Renal cortex interstitium (tissue), 11 donors: ENCODE measurements around the gene KRTAP1-5. TPM values are rescaled to one million over a fixed set of nuclear protein-coding genes. Genes with fewer than 3 reads are reported as not detected.
A peak's percentile ranks its signal among the peaks of the same experiment; 100 is the strongest.
"Not testable (repeated sequence)": the region's sequence is repeated elsewhere in the genome, so short reads cannot be mapped to it uniquely, and the experiment has no call there.

Experiments used
- DNase-seq, 11 donors: peaks; one replicate each; pipeline ENCODE4 v3.0.0-alpha.2; 2013; ENCODE audit warnings: low read depth in 9 of 11, low spot score in 4 of 11; ENCODE audit errors: extremely low read depth in 1 of 11
- polyA plus RNA-seq, 3 donors: library from polyadenylated mRNA; unstranded; fragments of 120-200 nt; gene quantifications; one replicate each; pipeline ENCODE4 v1.2.1, GENCODE V29; 2013; ENCODE audit not compliant: insufficient read length in 3 of 3

The KRTAP1-5 gene
- polyA plus RNA-seq, 3 donors, result not detected

DNA sequence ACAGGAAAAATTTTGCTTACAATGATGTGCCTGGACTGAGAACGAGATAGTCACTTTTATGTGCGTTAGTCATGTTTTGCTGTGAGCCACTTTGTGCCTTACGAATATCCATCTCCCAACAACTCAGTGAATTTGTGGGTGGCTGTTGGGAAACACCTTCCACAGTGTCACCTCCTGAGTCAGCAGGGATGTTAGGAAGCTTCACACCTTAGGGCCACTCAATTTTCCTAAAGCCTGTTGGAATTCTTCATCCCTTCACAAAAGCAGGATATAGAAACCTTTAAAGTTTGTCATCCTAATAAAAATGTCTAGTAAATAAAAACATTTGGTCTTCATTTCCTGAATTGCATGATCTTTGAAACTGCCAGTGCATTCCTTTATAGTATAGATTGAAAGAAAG lies 13.8 kb downstream of the KRTAP1-5 start:
- DNase-seq, result no peak

DNA sequence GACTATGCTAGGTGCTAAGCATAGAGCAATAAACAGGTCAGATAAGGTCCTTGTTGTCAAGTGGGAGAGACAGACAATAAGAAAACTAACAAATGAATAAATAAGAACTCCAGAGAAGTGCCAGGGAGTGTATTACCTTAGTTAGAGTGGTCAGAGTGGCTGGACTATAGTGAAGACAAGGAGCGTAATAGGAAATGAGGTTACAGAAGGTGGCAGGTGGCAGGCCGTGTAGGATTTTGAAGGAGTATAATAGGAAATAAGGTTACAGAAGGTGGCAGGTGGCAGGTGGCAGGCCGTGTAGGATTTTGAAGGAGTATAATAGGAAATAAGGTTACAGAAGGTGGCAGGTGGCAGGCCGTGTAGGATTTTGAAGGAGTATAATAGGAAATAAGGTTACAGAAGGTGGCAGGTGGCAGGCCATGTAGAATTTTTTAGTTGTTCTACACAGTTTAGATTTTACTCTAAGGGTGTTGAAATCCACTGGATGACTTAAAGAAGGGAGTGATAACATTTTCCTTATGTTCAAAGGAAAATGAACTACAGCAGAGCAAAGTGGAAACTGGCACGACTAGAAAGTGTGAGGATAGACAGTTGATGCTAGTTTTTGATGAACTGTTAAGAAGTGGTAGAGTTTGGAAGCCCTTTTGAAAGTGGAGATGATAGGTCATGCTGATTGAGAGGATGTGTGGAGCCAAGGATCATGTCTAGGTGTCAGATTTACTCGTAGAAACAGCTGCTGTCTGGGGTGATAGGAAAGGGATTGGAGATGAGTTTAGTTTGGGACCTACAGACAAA lies 14.5 kb downstream of the KRTAP1-5 start:
- DNase-seq, result no peak

DNA sequence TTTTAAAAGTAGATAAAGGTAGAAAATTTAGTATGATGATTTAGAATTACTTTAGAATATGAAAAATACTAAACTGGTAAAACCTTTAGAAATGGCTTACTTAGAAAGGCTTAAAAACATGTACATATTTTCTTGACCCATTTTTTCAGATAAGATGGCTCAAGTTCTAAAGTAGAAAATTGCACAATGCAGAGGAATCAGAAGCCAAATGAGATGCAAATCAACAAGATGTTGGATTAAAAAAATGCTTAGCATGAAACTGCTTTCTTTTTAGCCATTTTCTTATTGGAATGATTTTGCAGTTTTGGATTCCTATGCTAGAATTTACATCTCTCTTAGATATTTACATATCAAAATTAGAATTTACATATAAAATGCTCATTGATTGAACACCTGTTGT lies 16.6 kb downstream of the KRTAP1-5 start:
- no peak for DNase-seq

DNA sequence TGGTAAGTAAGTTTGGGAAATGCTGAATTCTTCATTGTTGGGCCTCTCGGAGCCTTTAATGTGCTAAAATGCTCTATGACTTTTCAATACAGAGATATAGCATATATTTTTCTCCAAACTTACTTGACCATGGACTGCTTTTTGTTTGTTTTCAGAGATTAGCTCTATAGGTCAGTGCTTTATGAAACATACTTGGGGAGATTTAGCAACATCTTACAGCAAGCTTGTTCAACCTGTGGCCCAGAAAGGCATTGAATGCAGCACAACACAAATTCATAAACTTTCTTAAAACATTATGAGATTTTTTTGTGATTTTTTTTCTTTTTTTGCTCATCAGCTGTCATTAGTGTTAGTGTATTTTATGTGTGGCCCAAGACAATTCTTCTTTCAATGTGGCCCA lies 17.1 kb downstream of the KRTAP1-5 start:
- DNase-seq, result no peak

DNA sequence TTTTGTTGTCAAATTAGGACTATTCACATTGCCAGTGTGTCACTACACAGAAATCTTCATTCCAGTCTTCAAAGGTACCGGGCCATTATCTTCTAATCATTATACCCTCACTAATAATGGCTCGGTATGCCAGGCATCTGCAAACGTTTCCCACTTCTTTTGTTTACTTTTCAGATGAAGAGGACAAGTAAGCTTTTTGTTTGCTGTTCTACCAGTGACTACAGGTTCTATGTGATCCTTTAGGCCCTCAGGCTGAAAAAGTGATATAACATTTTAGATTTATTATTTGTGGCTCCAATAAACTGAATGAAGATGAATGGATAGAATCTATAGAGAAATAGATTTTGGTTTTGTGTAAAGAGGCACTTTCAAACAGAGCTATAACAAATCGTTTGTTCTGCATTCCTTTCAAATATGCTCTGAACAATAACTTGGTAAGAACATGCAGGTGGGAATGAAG lies 17.7 kb downstream of the KRTAP1-5 start:
- no peak for DNase-seq

DNA sequence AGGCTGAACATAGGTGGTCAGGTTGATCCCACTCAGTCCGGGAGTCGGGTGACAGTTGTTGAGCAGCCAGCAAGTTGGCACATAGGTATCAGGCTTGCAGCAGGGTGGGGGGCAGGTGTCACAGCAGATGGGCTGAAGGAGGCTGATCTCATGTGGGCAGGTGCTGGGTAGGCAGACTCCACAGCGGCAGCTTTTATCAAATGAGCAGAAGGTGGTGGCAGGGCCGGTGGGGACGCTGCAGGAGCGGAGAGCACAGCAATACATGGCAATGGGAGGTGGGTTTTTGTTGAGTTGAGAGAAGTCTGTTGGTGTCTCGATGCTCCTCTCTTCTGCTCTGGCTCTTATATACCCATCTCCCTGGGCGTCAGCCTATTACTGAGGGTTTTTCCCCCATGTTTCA lies 18.2 kb downstream of the KRTAP1-5 start, which contains the start of gene KRTAP3-1:
Gene KRTAP3-1, minus strand, starts transcription at position 318 of the 400 bp plus-strand sequence. Its CDS starts 54 bp downstream, at position 264.
- DNase-seq, result no peak

DNA sequence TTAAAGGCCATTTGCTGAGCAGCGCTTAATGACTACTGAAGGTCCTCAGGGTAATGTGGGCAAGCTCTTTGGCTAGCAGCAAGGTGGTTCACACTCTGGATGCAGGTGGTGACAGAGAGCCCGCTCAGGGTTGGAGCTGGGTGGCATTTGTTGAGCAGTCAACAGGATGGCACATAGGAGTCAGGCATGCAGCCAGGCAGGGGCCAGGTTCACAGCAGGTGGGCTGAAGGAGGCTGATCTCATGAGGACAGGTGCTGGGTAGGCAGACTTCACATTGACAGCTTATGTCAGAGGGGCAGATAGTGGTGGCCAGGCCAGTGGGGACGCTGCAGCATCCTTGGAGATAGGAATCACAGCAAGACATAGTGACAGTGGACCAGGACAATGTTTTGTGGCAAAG lies 22.6 kb downstream of the KRTAP1-5 start:
- no peak for DNase-seq

DNA sequence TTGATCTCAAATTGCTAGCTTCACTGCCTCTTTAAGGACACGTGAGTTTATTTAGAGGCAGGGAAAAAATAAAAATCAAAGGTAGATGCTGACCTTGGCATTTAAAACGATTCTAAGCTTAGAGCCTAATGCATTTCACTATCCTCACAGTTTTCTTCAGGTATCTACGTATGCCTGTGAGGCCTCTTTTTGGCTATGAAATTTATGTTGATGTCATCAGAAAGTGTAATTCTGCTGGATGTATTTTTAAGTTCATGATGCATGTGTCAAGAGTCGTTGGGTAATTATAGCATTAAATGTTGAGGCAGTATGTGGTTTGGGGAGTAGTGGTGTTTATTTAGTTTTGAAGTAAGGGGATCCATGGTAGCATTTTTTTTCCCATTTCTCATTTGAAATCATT lies 23.1 kb downstream of the KRTAP1-5 start:
- no peak for DNase-seq

DNA sequence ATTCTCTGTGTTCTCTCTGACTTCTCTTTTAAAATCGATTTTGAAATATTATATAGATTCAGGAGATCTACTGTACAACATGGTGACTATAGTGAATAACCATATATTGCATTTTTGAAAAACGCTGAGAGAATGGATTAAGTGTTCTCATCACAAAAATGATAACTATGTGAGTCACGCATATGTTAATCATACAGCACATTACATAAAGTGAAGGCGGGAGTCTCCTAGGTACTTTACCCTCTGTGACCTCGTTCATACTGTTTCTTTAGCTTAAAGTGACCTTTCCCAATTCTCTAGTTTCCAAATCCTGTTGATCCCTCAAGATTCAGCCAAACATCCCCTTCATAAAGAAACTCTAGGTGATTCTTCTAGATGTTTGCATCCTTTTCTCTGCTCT lies 24.2 kb downstream of the KRTAP1-5 start:
- no peak for DNase-seq

DNA sequence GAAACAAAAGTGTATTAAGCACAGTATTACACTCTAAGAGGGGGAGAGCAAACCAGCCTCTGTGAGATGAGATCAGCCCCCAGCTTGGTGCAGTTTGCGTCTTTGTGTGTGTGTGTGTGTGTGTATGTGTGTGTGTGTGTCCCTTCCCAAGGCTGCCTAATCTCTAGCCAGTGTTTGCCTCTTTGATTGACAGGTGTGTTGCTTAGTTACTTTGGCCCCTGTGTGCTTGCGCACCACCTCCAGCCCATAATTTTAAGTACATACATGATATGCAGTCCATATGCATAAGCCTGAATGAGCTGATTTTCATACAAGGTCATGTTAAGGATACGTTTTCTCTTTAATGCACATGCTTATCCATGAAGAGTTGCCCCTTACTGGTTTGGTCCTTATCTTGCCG lies 25.2 kb downstream of the KRTAP1-5 start:
- no peak for DNase-seq

DNA sequence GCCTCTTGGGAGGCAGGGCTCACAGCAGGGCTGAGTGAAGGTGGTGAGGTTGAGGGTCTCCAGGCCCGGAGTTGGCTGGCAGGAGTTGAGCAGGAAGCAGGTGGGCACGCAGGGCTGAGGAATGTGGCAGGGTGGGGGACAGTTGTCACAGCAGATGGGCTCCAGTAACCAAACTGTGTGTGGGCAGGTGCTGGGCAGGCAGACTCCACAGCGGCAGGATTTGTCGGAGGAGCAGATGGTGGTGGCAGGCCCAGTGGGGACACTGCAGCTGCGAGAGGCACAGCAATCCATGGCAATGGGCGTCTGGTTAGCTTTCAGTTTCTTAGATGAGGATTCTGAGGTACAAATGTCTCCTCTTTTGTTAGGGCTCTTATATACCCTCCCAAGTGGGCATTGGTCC lies 27.4 kb downstream of the KRTAP1-5 start, which contains the start of gene KRTAP3-2:
Gene KRTAP3-2, minus strand, starts transcription at position 344 of the 400 bp plus-strand sequence. Its CDS starts 53 bp downstream, at position 291.
- DNase-seq, result not testable (repeated sequence)

DNA sequence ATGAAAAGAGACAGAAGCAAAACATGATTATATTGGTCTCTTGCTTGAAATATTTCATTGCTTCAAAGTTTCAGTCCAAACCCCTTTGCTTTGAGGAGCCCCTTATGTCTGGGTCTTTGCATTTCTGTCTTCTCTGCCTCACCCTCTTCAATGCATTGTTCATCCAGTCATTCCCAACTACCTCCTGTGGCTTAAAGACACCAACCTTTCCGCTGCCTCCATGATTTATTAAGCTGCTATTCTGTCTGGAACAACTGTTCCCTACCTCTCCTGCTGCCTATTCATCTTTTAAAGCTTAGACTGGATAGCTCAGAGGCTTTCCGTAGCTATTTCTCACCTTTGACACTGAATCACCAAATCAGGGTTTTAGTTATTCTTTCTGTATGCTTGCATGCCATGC lies 29.6 kb downstream of the KRTAP1-5 start:
- DNase-seq, result no peak

DNA sequence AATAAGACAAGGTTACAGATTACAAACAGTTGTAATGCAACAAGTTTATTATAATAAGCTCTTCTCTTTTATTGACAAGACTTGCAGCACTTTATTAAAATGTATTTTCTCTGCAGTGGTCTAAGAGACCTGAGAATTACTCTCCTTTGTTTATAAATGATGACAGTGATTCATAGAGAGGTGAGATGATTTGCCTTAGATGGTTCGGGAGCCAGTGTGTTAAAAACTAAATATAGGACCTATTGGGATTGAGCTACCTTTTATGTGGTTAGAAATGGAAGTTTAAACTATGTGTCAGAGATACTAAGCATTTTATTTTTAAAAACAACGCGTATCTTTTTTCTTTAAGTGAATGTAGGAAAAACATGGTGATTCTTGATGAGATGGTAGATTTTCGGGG lies 30.2 kb downstream of the KRTAP1-5 start:
- DNase-seq, result no peak

DNA sequence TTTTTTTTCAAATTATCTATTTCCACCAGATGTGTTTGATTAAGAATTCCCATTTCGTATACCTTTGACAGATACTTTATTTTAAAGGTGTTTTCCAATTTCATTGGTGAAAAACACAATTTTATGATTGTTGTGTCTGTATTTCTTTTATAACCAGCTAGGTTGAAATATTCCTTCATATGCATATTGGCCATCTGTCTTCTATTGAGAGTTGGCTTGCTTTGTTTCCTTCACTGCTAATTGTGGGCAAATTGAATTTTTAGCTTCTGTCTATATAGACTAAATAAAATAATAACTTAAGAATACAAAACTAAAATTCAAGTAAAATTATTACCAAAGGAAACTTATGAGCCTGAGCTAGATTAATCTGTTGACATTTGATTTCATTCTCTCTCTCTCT lies 31.9 kb downstream of the KRTAP1-5 start:
- no peak for DNase-seq

DNA sequence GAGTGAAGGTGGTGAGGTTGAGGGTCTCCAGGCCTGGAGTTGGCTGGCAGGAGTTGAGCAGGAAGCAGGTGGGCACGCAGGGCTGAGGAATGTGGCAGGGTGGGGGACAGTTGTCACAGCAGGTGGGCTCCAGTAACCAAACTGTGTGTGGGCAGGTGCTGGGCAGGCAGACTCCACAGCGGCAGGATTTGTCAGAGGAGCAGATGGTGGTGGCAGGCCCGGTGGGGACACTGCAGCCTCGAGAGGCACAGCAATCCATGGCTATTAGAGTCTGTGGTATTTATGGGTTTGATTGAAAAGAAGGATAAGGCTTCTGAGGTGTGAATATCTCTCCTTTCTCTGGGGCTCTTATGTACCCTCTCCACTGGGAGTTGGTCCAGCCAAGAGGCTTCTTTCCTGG lies 33.2 kb downstream of the KRTAP1-5 start, which contains the start of gene KRTAP3-3:
Gene KRTAP3-3, minus strand, starts transcription at position 326 of the 400 bp plus-strand sequence. Its CDS starts 67 bp downstream, at position 259.
- DNase-seq, result no peak

DNA sequence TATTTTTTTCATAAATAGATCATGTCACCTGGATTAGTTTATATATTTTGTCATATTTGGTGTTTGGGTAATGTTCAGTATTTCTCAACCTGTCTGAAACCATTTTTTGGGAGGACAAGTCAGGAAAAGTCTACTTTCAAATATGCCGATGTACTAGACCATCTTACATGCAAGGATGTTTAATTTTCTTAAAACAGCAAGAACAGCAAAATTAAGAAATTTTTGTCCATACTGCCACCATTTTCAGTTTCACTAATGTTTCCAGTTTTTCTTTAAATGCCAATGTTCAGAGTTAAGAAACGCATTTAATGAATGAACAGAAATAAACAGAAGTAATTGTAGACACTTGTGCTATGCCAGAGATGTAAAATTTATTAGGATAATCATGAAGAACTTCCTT lies 33.9 kb downstream of the KRTAP1-5 start:
- no peak for DNase-seq

DNA sequence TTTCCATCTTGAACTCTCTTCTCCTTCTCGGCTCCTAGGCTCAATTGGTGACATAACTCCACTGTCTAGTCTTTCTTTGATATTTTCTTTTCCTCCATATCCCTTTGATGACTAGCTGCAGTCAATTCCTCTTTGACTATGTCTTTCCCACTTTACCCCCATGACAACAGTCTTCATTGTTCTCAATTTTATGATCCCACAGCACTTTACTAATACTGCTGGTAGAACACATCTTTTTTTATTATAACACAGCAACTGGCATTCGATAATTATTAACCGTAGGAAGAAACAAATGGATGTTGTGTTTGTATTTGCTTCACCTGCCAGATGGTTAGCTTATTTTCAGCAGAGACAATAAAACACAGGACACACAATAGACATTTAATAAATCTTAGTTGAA lies 34.3 kb downstream of the KRTAP1-5 start:
- no peak for DNase-seq

DNA sequence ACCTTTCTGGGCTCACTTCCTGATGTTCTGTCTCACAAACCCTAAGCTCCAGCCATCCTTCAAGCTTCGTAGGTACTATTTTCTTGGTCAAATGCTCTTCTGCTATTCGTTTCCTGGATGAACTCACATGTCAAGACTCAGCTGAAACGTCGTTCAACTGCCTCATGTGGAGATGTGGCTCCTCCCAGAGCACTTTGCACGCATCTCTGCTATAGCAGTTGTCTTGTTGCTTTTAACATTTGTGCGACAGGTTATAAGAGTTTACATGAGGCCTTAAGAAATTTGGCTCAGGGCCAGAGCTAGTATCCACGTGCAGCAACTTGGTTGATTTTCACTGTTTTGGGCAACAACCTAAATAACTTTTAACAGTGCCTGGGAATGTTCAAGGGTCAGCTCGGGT lies 40.1 kb downstream of the KRTAP1-5 start:
- DNase-seq, result no peak

DNA sequence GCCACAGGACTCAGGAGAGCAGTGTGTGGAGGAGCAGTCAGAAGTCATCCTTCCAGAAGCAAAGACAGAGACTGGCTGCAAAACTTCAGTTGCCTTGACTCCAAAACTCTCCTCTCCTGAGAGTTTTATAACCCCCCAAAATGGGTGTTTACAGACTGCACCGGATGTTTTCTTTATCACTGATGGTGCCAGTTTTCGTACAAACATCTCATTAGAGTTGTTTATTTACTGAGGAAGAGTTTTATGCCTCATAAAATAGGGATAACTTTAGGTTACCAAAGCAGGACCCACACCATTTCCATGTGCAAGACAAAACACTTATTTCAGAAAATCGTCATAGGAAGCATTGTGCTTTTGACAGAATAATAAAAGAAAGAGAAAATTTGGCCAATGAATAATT lies 42.8 kb downstream of the KRTAP1-5 start, which contains the start of gene KRT40:
Gene KRT40, minus strand, starts transcription at position 101 of the 400 bp plus-strand sequence. Its CDS starts 53 bp downstream, at position 48.
- DNase-seq, result no peak

DNA sequence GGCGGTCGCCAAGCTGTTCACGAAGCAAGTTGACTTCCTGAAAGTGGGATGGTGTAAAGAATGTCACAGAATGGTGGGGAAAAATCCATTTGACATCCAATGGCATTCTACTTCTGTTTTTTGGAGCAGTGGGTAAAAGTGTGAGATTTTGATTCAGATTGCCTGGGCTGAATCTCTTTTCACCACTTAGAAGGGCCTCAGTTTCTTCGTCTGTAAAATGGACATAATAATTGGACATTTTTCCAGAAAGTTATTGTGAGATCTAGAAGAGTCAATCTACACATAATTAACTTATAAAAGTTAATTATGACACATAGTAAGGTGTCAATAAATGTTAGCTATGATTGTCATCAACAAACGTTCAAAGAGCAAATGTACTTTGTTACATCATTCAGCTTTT lies 45.9 kb downstream of the KRTAP1-5 start:
- no peak for DNase-seq

DNA sequence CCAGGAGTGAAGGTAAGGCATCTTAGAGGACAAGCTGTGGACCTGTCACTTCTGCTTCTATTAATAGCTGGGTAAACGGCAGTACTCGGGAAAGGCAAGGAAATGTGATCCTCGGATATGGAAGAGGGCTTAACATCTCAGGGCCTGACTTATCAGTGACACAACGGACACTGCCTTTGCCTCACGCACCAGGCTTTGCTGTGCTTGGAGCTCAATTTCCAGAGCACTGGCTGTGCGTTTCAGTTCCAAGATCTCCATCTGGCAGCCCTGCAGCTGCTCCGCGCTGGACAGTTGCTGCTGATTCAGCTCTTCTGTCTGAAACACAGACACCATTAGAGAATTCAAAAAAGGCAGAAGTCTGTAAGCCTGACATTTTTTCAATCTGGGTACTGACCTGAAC lies 46.4 kb downstream of the KRTAP1-5 start:
- DNase-seq, result peak in 1 of 11 donors; percentile 2
